ENCODE results near the gene PANK2.

PANK2 gene

DNA sequence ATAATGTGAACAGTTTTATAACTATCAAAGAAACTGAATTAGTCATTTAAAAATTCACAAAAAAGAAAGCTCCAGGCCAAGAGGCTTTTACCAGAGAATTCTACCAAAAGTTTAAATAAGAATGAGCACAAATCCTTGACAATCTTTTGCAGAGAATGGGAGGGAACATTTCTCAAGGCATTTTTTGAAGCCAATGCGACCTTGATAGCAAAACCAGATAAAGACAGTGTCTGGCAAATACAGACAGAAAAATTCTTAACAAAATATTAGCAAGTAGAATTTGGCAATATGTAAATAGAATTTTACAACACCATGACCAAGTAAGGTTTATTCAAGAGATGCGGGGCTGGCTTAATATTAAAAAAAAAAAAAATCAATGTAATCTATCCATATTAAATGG, 84.5 kb downstream of the PANK2 start:
- TF ChIP-seq ZFX (IDR thresholded peaks at IDR 0.05), result no peak
- TF ChIP-seq, protein P1, sequence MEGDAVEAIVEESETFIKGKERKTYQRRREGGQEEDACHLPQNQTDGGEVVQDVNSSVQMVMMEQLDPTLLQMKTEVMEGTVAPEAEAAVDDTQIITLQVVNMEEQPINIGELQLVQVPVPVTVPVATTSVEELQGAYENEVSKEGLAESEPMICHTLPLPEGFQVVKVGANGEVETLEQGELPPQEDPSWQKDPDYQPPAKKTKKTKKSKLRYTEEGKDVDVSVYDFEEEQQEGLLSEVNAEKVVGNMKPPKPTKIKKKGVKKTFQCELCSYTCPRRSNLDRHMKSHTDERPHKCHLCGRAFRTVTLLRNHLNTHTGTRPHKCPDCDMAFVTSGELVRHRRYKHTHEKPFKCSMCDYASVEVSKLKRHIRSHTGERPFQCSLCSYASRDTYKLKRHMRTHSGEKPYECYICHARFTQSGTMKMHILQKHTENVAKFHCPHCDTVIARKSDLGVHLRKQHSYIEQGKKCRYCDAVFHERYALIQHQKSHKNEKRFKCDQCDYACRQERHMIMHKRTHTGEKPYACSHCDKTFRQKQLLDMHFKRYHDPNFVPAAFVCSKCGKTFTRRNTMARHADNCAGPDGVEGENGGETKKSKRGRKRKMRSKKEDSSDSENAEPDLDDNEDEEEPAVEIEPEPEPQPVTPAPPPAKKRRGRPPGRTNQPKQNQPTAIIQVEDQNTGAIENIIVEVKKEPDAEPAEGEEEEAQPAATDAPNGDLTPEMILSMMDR (conservative IDR thresholded peaks at IDR 0.05), result no peak
- H3K27ac ChIP-seq, result no peak overlapping the region

DNA sequence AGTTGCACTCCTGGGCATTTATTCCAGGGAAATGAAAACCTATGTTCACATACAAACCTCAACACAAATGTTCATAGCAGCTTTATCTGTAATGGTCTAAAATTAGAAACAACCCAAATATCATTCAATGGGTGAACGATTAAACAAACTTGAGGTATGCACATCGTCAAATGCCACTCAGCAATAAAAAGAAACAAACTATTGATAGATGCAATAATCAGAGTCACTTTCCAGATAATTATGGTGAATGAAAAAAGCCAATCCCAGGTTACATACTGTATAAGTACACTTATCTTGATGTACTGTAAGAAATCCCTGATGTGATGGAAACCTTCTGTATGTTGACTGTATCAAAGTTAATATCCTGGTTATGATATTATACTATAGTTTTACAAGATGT, 87.3 kb downstream of the PANK2 start:
- TF ChIP-seq ZFX (IDR thresholded peaks at IDR 0.05), result no peak
- TF ChIP-seq, protein P1 (conservative IDR thresholded peaks at IDR 0.05), result no peak
- no peak overlapping the region for H3K27ac ChIP-seq
